ENCODE results near the gene ASB13. TPM values are rescaled to one million over a fixed set of nuclear protein-coding genes. Genes with fewer than 3 reads are reported as not detected.

ASB13 gene
- total and polyA plus RNA-seq, 2 of the 13 experiments (the other 11 are each of a cell fraction or from before 2014, with no cell fraction given), result 9.3 to 15.4 TPM

DNA sequence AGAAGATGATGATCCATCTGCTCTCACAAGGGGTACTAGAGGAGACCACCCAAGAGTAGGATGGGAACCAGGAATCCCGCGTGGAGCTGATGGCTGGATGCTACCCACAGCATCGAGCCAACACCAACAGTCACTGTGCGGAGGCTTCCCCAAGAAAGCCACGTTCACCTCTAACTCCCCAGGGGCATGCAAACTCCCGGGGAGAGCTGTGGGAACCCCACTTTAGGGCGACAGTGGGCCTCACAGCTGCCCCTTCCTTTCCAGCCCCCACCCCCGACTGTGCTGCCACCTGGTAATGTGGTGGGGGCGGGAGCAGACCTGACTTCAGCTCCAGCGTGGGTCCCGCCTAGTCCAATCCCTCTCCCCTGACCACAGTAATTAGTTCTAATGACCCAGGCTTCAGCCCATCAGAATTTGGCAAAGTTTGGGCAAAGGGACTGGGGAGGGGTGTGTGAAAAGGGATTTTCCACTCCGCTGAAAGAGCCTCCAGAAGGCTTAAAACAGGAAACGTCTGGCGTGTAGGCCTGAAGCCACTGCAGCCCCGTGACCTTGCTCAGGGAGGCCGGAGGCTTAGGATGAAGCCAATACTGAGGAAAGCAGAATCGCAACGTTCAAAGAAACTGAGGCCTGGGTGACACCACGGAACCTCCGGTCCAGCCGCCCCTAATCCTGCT, 20.3 kb downstream of the ASB13 start:
- ChIA-PET POLR2A (no interaction called here), CTCF (ENCODE audit: low intra/inter-chr PET ratio, low total read pairs) (no interaction called here)
- Histone ChIP-seq H3K9ac (ENCODE audit: insufficient read depth, low read depth, low read length) (no peak overlapping the region), H3K9me3 (ENCODE audit: low read length) (no peaks in the 10 kb centered on the region), H3K4me1 (ENCODE audit: insufficient read depth, low read length) (peaks cover 20% of the 10 kb centered on the region), H3K79me2 (ENCODE audit: insufficient read depth, low read length) (no peaks in the 10 kb centered on the region), H3K4me2 (ENCODE audit: low read depth, low read length) (no peak overlapping the region), H3K36me3 (replicated peaks in 1 of 2; ENCODE audit: control insufficient read depth in 1 of 2, insufficient read depth in 2 of 2, low read length in 2 of 2) (peaks cover 3 to 16% of the 10 kb centered on the region in 2 experiments; a peak in 3 of 5 replicates), H3K4me3 (replicated peaks in 1 of 3; ENCODE audit: insufficient read depth in 1 of 3, low read depth in 2 of 3, low read length in 3 of 3) (no peak overlapping the region), H4K20me1 (ENCODE audit: insufficient read depth, low read length) (no peaks in the 10 kb centered on the region), H3K27me3 (ENCODE audit: control insufficient read depth in 1 of 2, insufficient read depth in 2 of 2, low read length in 2 of 2) (no peaks in the 10 kb centered on the region), H2AFZ (ENCODE audit: low read length) (no peak overlapping the region), H3K27ac (ENCODE audit: extremely low read length, insufficient read depth, low read length) (no peak overlapping the region)
- no TSS peak for BruUV-seq (replicated peaks)
- WGBS (ENCODE audit: low lambda C conversion rate), result 90% methylated on average over 18 of the region's 21 CpGs
- intact Hi-C loops (cut with micrococcal nuclease; ENCODE audit: unreplicated experiment) (no loop called here), in situ Hi-C loops (cut with HindIII; ENCODE audit: extremely low pct_ligation_motif_present, low pct_unique_long_range_greater_than_20kb) (no loop called here)
- DNase-seq (ENCODE audit: low spot score), result no peak
- FAIRE-seq, result no peak
- no peak for ATAC-seq
- TF ChIP-seq, protein P1, sequence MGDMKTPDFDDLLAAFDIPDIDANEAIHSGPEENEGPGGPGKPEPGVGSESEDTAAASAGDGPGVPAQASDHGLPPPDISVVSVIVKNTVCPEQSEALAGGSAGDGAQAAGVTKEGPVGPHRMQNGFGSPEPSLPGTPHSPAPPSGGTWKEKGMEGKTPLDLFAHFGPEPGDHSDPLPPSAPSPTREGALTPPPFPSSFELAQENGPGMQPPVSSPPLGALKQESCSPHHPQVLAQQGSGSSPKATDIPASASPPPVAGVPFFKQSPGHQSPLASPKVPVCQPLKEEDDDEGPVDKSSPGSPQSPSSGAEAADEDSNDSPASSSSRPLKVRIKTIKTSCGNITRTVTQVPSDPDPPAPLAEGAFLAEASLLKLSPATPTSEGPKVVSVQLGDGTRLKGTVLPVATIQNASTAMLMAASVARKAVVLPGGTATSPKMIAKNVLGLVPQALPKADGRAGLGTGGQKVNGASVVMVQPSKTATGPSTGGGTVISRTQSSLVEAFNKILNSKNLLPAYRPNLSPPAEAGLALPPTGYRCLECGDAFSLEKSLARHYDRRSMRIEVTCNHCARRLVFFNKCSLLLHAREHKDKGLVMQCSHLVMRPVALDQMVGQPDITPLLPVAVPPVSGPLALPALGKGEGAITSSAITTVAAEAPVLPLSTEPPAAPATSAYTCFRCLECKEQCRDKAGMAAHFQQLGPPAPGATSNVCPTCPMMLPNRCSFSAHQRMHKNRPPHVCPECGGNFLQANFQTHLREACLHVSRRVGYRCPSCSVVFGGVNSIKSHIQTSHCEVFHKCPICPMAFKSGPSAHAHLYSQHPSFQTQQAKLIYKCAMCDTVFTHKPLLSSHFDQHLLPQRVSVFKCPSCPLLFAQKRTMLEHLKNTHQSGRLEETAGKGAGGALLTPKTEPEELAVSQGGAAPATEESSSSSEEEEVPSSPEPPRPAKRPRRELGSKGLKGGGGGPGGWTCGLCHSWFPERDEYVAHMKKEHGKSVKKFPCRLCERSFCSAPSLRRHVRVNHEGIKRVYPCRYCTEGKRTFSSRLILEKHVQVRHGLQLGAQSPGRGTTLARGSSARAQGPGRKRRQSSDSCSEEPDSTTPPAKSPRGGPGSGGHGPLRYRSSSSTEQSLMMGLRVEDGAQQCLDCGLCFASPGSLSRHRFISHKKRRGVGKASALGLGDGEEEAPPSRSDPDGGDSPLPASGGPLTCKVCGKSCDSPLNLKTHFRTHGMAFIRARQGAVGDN (CRISPR knock-in tag; IDR thresholded peaks at IDR 0.05), result peak; percentile 26; the same call in 1 of the 2 replicates
- TF ChIP-seq, protein P2, sequence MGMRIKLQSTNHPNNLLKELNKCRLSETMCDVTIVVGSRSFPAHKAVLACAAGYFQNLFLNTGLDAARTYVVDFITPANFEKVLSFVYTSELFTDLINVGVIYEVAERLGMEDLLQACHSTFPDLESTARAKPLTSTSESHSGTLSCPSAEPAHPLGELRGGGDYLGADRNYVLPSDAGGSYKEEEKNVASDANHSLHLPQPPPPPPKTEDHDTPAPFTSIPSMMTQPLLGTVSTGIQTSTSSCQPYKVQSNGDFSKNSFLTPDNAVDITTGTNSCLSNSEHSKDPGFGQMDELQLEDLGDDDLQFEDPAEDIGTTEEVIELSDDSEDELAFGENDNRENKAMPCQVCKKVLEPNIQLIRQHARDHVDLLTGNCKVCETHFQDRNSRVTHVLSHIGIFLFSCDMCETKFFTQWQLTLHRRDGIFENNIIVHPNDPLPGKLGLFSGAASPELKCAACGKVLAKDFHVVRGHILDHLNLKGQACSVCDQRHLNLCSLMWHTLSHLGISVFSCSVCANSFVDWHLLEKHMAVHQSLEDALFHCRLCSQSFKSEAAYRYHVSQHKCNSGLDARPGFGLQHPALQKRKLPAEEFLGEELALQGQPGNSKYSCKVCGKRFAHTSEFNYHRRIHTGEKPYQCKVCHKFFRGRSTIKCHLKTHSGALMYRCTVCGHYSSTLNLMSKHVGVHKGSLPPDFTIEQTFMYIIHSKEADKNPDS (CRISPR knock-in tag; IDR thresholded peaks at IDR 0.05), result no peak
- TF ChIP-seq REPIN1 (CRISPR knock-in tag; IDR thresholded peaks at IDR 0.05; ENCODE audit: borderline replicate concordance, low read depth), result no peak
